IMR-90 (cell line): ENCODE data around the gene SF3A2. TPM values are rescaled to one million over a fixed set of nuclear protein-coding genes. Genes with fewer than 3 reads are reported as not detected.

Source experiments
- ATAC-seq: fragments of 200-7000 bp; cut with Tn5 transposase; 2 replicates; pipeline ENCODE4 v1.9.1; 2020; ENCODE audit warnings: low read depth, mild to moderate bottlenecking, moderate library complexity
- BruUV-seq: library from RNA; stranded (reverse); fragments of 400-500 nt; replicated peaks from 2 replicates; lab custom pipeline; 2021; lab: Mats Ljungman, UMichigan
- CTCF ChIA-PET: fragments of 300-600 bp; formaldehyde crosslinking; extraction: SDS; loops from one replicate; lab custom pipeline; 2021; ENCODE audit warnings: antibody characterized with exemption; lab: Yijun Ruan, JAX
- POLR2A ChIA-PET: fragments of 300-600 bp; sonication (Branson Sonifier 250); formaldehyde crosslinking; loops from one replicate; lab custom pipeline; 2022; ENCODE audit warnings: antibody characterized with exemption; ENCODE audit not compliant: unreplicated experiment; lab: Charles Lee
- DNase-seq: peaks from one replicate; pipeline ENCODE4 v3.0.0; 2013
- H2AFZ ChIP-seq: replicated peaks from 2 replicates; pipeline ENCODE3; 2013; ENCODE audit warnings: low read length, mild to moderate bottlenecking; ENCODE audit not compliant: poor library complexity
- H2AK5ac ChIP-seq: 2 replicates; pipeline ENCODE4 v1.6.1; 2013; ENCODE audit warnings: low read depth, low read length, inconsistent platforms
- H2AK9ac ChIP-seq: replicated peaks from 2 replicates; pipeline ENCODE3; 2013; ENCODE audit warnings: mild to moderate bottlenecking, low read depth, low read length, moderate library complexity; ENCODE audit not compliant: poor library complexity
- H2BK120ac ChIP-seq: 2 replicates; pipeline ENCODE4 v1.6.1; 2013; ENCODE audit warnings: low read depth, low read length, inconsistent platforms
- H2BK15ac ChIP-seq: 3 replicates; pipeline ENCODE4 v1.6.1; 2013; ENCODE audit warnings: low read depth, low read length, inconsistent platforms
- H2BK20ac ChIP-seq: 2 replicates; pipeline ENCODE4 v1.6.1; 2013; ENCODE audit warnings: low read depth, mild to moderate bottlenecking, inconsistent platforms, low read length, moderate library complexity
- H2BK5ac ChIP-seq: 2 replicates; pipeline ENCODE4 v1.6.1; 2013; ENCODE audit warnings: mild to moderate bottlenecking, low read depth, low read length, inconsistent platforms; ENCODE audit not compliant: poor library complexity, severe bottlenecking
- H3K14ac ChIP-seq: replicated peaks from 2 replicates; pipeline ENCODE4 v1.6.1; 2013; ENCODE audit warnings: low read depth, low read length, inconsistent platforms
- H3K18ac ChIP-seq: 2 replicates; pipeline ENCODE4 v1.6.1; 2013; ENCODE audit warnings: low read depth, low read length, control low read depth
- H3K23ac ChIP-seq: 2 replicates; pipeline ENCODE4 v1.6.1; 2013; ENCODE audit warnings: low read depth, low read length, inconsistent platforms
- H3K27ac ChIP-seq: 2 replicates; pipeline ENCODE4 v1.5.1; 2013; ENCODE audit warnings: mild to moderate bottlenecking, control low read depth, low read length; ENCODE audit not compliant: insufficient read depth
- H3K27me3 ChIP-seq: 2 replicates; pipeline ENCODE4 v1.6.1; 2013; ENCODE audit warnings: low read length; ENCODE audit not compliant: control insufficient read depth, insufficient read depth
- H3K36me3 ChIP-seq: 2 replicates; pipeline ENCODE4 v1.6.1; 2013; ENCODE audit warnings: low read length, mixed read lengths; ENCODE audit not compliant: control insufficient read depth, insufficient read depth
- H3K4ac ChIP-seq: 2 replicates; pipeline ENCODE4 v1.6.1; 2013; ENCODE audit warnings: low read depth, low read length, inconsistent platforms
- H3K4me1 ChIP-seq: 2 replicates; pipeline ENCODE4 v1.6.1; 2013; ENCODE audit warnings: low read length, mixed read lengths; ENCODE audit not compliant: control insufficient read depth, insufficient read depth
- H3K4me2 ChIP-seq: 2 replicates; pipeline ENCODE4 v1.6.1; 2013; ENCODE audit warnings: low read depth, mild to moderate bottlenecking, control low read depth, low read length, moderate library complexity
- H3K4me3 ChIP-seq: 2 replicates; pipeline ENCODE4 v1.5.1; 2013; ENCODE audit warnings: low read depth, mild to moderate bottlenecking, control low read depth, low read length, moderate library complexity; ENCODE audit not compliant: insufficient read depth
- H3K56ac ChIP-seq: 2 replicates; pipeline ENCODE4 v1.6.1; 2013; ENCODE audit warnings: low read length, inconsistent platforms; ENCODE audit not compliant: insufficient read depth; ENCODE audit errors: extremely low read depth
- H3K79me1 ChIP-seq, 2 experiments: 2 replicates each; pipeline ENCODE4 v1.6.1; 2013; ENCODE audit warnings: low read length in 2 of 2, inconsistent platforms in 1 of 2, low read depth in 1 of 2
- H3K9ac ChIP-seq: 2 replicates; pipeline ENCODE4 v1.6.1; 2013; ENCODE audit warnings: low read depth, low read length, control low read depth
- H3K9me1 ChIP-seq: 2 replicates; pipeline ENCODE4 v1.6.1; 2013; ENCODE audit warnings: low read length, inconsistent platforms; ENCODE audit not compliant: insufficient read depth
- H3K9me3 ChIP-seq: 2 replicates; pipeline ENCODE4 v1.6.1; 2013; ENCODE audit warnings: low read length; ENCODE audit not compliant: control insufficient read depth, insufficient read depth
- H4K20me1 ChIP-seq: 2 replicates; pipeline ENCODE4 v1.6.1; 2013; ENCODE audit warnings: low read length, inconsistent platforms; ENCODE audit not compliant: insufficient read depth
- H4K5ac ChIP-seq: 2 replicates; pipeline ENCODE4 v1.6.1; 2013; ENCODE audit warnings: mild to moderate bottlenecking, low read depth, low read length, control low read depth
- H4K8ac ChIP-seq, 2 experiments: 2 replicates each; pipeline ENCODE4 v1.6.1; 2013; ENCODE audit warnings: low read depth in 2 of 2, low read length in 2 of 2, control low read depth in 1 of 2, inconsistent platforms in 1 of 2
- H4K91ac ChIP-seq: 2 replicates; pipeline ENCODE4 v1.6.1; 2013; ENCODE audit warnings: low read depth, low read length, inconsistent platforms; ENCODE audit not compliant: insufficient read depth
- WGBS, 2 experiments: methylation state at CpG; one replicate each; pipeline versions ENCODE4 v1.1.5 to v1.1.7; 2013; ENCODE audit warnings: missing lambda C conversion rate in 2 of 2; ENCODE audit not compliant: insufficient read length in 1 of 2; ENCODE audit errors: extremely low coverage in 2 of 2; 5-methylcytosine and 5-hydroxymethylcytosine counted together
- dilution Hi-C: fragments of 300-500 bp; cut with HindIII; formaldehyde crosslinking; loops from one replicate; pipeline ENCODE4 v1.14.3; 2018; ENCODE audit warnings: low sequenced_read_pairs; ENCODE audit not compliant: unreplicated experiment
- in situ Hi-C: fragments of 300-500 bp; cut with MboI; formaldehyde crosslinking; loops from 3 replicates; pipeline ENCODE4 v1.14.3; 2019; ENCODE audit warnings: low sequenced_read_pairs, inconsistent platforms, mixed read lengths
- intact Hi-C: fragments of 100-400 bp; cut with micrococcal nuclease; formaldehyde crosslinking; loops from 2 replicates; pipeline ENCODE4 v1.10.0; 2022
- polyA plus RNA-seq, 3 experiments: library from polyadenylated mRNA; depleted of rRNA; stranded (reverse); fragments of >200 nt; gene quantifications; 2 replicates each; pipeline ENCODE4 v1.2.3, GENCODE V29; 2012; ENCODE audit warnings: low replicate concordance in 1 of 3
- total RNA-seq: library from RNA; depleted of rRNA; stranded (reverse); fragments of >200 nt; gene quantifications from 2 replicates; pipeline ENCODE4 v1.2.3, GENCODE V29; 2012
- TF ChIP-seq, protein P1 (sequence below): fragments of 150-350 bp; IDR thresholded peaks from 2 replicates; pipeline ENCODE4 v1.6.1; 2017; ENCODE audit warnings: mild to moderate bottlenecking, antibody characterized with exemption, low read length, low read depth

Gene SF3A2
- total and polyA plus RNA-seq, 2 of the 4 experiments (the other 2 are of a cell fraction): 4.8 to 34.5 TPM

DNA sequence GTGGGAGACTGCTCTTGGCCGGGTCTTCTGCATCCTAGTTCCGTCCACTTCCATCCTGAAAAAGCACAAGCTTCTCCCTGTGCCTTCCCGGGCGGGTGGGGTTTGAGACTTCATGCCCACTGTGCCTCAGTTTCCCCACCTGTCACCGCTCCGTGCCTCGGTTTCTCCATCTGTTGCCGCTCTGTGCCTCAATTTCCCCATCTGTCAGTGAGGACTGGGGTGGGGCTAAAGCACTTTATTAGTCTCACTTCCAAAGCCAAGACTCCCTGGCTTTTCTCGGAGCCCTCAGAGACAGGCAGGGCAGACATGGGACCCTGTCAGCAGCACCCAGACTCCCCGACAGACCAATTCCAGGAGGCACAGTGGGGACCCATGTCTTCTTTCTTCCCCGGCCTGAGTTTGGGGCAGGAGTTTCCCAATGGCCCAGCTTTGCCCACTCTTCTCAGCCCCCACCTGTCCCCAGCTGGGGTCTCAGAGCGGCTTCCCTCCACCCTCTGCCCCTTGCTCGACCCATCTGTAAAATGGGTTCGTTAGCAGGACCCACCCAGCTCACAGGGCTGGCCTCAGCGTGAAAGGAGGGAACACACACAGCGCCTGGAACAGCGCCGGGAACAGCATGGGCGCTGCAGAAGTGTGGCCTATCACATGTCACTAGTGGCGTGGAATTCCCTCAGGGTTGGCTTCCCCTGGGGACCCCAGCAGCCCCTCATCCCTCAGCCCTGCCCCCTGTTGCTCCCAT lies 49.9 kb downstream of the SF3A2 start:
- H3K23ac ChIP-seq: no peak overlapping the region
- no TSS peak for BruUV-seq
- H2BK5ac ChIP-seq: no peak overlapping the region
- TF ChIP-seq, protein P1, sequence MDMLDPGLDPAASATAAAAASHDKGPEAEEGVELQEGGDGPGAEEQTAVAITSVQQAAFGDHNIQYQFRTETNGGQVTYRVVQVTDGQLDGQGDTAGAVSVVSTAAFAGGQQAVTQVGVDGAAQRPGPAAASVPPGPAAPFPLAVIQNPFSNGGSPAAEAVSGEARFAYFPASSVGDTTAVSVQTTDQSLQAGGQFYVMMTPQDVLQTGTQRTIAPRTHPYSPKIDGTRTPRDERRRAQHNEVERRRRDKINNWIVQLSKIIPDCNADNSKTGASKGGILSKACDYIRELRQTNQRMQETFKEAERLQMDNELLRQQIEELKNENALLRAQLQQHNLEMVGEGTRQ: no peak
- H3K4me3 ChIP-seq: no peak overlapping the region
- H2AK9ac ChIP-seq: no peak overlapping the region
- H3K9me3 ChIP-seq: no peaks in the 10 kb centered on the region
- POLR2A ChIA-PET: no interaction called here
- dilution Hi-C loops (no loop called here), in situ Hi-C loops (no loop called here), intact Hi-C loops (no loop called here)
- no peak for ATAC-seq
- H2BK120ac ChIP-seq: no peak overlapping the region
- no peaks in the 10 kb centered on the region for H3K36me3 ChIP-seq
- CTCF ChIA-PET: no interaction called here
- H2AFZ ChIP-seq: peak overlapping the region; percentile 32
- no peak overlapping the region for H3K9ac ChIP-seq
- peaks cover 11% of the 10 kb centered on the region for H3K4me1 ChIP-seq
- no peak overlapping the region for H3K4me2 ChIP-seq
- H2AK5ac ChIP-seq: no peak overlapping the region
- no peak overlapping the region for H3K18ac ChIP-seq
- H3K27ac ChIP-seq: no peak overlapping the region
- no peak overlapping the region for H2BK20ac ChIP-seq
- H3K9me1 ChIP-seq: no peaks in the 10 kb centered on the region
- no peak for DNase-seq
- H2BK15ac ChIP-seq: no peak overlapping the region
- peaks cover 52% of the 10 kb centered on the region for H3K27me3 ChIP-seq
- H3K56ac ChIP-seq: no peak overlapping the region
- H3K14ac ChIP-seq: no peak overlapping the region
- H4K8ac ChIP-seq: no peak overlapping the region
- H3K79me1 ChIP-seq: no peaks in the 10 kb centered on the region
- no peak overlapping the region for H3K4ac ChIP-seq
- peaks cover 26% of the 10 kb centered on the region for H4K20me1 ChIP-seq
- WGBS, 2 experiments: 81% methylated on average over 11 of the region's 20 CpGs; no CpG with 5 or more reads in 1 of the 2 experiments
- H4K5ac ChIP-seq: no peak overlapping the region
- no peak overlapping the region for H4K91ac ChIP-seq
